GM19193 (cell line): ENCODE data around the gene BZW2.

Experiments used
- POLR2A ChIP-seq: IDR thresholded peaks from 4 replicates; pipeline ENCODE4 v1.6.1; 2011; ENCODE audit not compliant: insufficient read depth, insufficient read length; ENCODE audit errors: extremely low read depth

The BZW2 gene

GRCh38 chr7:16636555-16637101 is 9.4 kb upstream of the BZW2 start:
- TF ChIP-seq POLR2A, result no peak

- TF ChIP-seq POLR2A, result no peak
These were observed 8.6 kb upstream of the BZW2 start for GRCh38 chr7:16637379-16637778.

GRCh38 chr7:16638282-16639280 is 7.4 kb upstream of the BZW2 start:
- no peak for TF ChIP-seq POLR2A

- no peak for TF ChIP-seq POLR2A
These were observed 1.8 kb upstream of the BZW2 start for GRCh38 chr7:16644157-16644556.

- TF ChIP-seq POLR2A, result no peak
These were observed 1.1 kb upstream of the BZW2 start for GRCh38 chr7:16644636-16645592.

- no peak for TF ChIP-seq POLR2A
These were observed 591 bp downstream of the BZW2 start for GRCh38 chr7:16646472-16647072.

- TF ChIP-seq POLR2A, result no peak
These were observed 1.5 kb downstream of the BZW2 start for GRCh38 chr7:16647435-16647960.

GRCh38 chr7:16648551-16648950 is 2.6 kb downstream of the BZW2 start:
- no peak for TF ChIP-seq POLR2A

- TF ChIP-seq POLR2A, result no peak
These were observed 3.2 kb downstream of the BZW2 start for GRCh38 chr7:16649196-16649595.

GRCh38 chr7:16650266-16650665 is 4.3 kb downstream of the BZW2 start:
- no peak for TF ChIP-seq POLR2A

- no peak for TF ChIP-seq POLR2A
These were observed 5.6 kb downstream of the BZW2 start for GRCh38 chr7:16651396-16652239.

- no peak for TF ChIP-seq POLR2A
These were observed 6.2 kb downstream of the BZW2 start for GRCh38 chr7:16652240-16652583.

- no peak for TF ChIP-seq POLR2A
These were observed 6.9 kb downstream of the BZW2 start for GRCh38 chr7:16652888-16653287.

GRCh38 chr7:16655394-16655793 is 9.4 kb downstream of the BZW2 start:
- TF ChIP-seq POLR2A, result no peak
